H9 (cell line): Measurements from ENCODE around the gene PCBD2. TPM values are rescaled to one million over a fixed set of nuclear protein-coding genes. Genes with fewer than 3 reads are reported as not detected.

Source experiments
- DNase-seq: peaks from one replicate; pipeline ENCODE4 v3.0.0-alpha.2; 2017
- H2AFZ ChIP-seq: one replicate; pipeline ENCODE4 v1.6.1; 2013; ENCODE audit warnings: mild to moderate bottlenecking, low read length, control low read depth, moderate library complexity
- H2AK5ac ChIP-seq: 2 replicates; pipeline ENCODE4 v1.6.1; 2013; ENCODE audit warnings: low read length, control low read depth, mixed read lengths; ENCODE audit not compliant: insufficient read length
- H2BK120ac ChIP-seq: one replicate; pipeline ENCODE4 v1.6.1; 2013; ENCODE audit warnings: low read depth, mild to moderate bottlenecking, low read length, control low read depth, inconsistent platforms; ENCODE audit not compliant: poor library complexity, severe bottlenecking
- H2BK12ac ChIP-seq: 2 replicates; pipeline ENCODE4 v1.6.1; 2013; ENCODE audit warnings: low read length, control low read depth, mixed read lengths, low read depth; ENCODE audit not compliant: insufficient read length
- H2BK15ac ChIP-seq: 2 replicates; pipeline ENCODE4 v1.6.1; 2013; ENCODE audit warnings: low read depth, low read length, control low read depth
- H2BK20ac ChIP-seq: one replicate; pipeline ENCODE4 v1.6.1; 2013; ENCODE audit warnings: low read depth, mild to moderate bottlenecking, low read length, control low read depth, inconsistent platforms; ENCODE audit not compliant: poor library complexity, severe bottlenecking
- H2BK5ac ChIP-seq: 2 replicates; pipeline ENCODE4 v1.6.1; 2013; ENCODE audit warnings: low read length, control low read depth, mixed read lengths; ENCODE audit not compliant: insufficient read length
- H3K14ac ChIP-seq: 2 replicates; pipeline ENCODE4 v1.6.1; 2013; ENCODE audit warnings: low read length, control low read depth; ENCODE audit not compliant: insufficient read depth
- H3K18ac ChIP-seq: 2 replicates; pipeline ENCODE4 v1.6.1; 2013; ENCODE audit warnings: low read depth, mild to moderate bottlenecking, mixed read lengths, low read length, control low read depth; ENCODE audit not compliant: insufficient read length
- H3K23ac ChIP-seq: 2 replicates; pipeline ENCODE4 v1.6.1; 2013; ENCODE audit warnings: low read length, control low read depth, mixed read lengths, low read depth; ENCODE audit not compliant: insufficient read length
- H3K23me2 ChIP-seq: 2 replicates; pipeline ENCODE4 v1.6.1; 2013; ENCODE audit warnings: low read depth, mild to moderate bottlenecking, mixed read lengths, low read length, control low read depth; ENCODE audit not compliant: insufficient read length, poor library complexity, severe bottlenecking
- H3K27ac ChIP-seq: 2 replicates; pipeline ENCODE4 v1.5.1; 2013; ENCODE audit warnings: low read length, control low read depth, mixed read lengths, low read depth; ENCODE audit not compliant: insufficient read length
- H3K27me3 ChIP-seq: 2 replicates; pipeline ENCODE4 v1.6.1; 2013; ENCODE audit warnings: low read length, control low read depth, inconsistent platforms; ENCODE audit not compliant: insufficient read depth
- H3K4ac ChIP-seq: 2 replicates; pipeline ENCODE4 v1.6.1; 2013; ENCODE audit warnings: low read depth, mild to moderate bottlenecking, control low read depth, inconsistent platforms, low read length, moderate library complexity
- H3K4me1 ChIP-seq: 2 replicates; pipeline ENCODE4 v1.6.1; 2013; ENCODE audit warnings: low read length, control low read depth, inconsistent platforms; ENCODE audit not compliant: insufficient read depth
- H3K4me2 ChIP-seq: 2 replicates; pipeline ENCODE4 v1.6.1; 2013; ENCODE audit warnings: low read length, control low read depth, mixed read lengths; ENCODE audit not compliant: insufficient read length, insufficient read depth
- H3K56ac ChIP-seq: 2 replicates; pipeline ENCODE4 v1.6.1; 2013; ENCODE audit warnings: low read depth, mild to moderate bottlenecking, mixed read lengths, low read length, control low read depth; ENCODE audit not compliant: insufficient read length
- H3K79me1 ChIP-seq: 2 replicates; pipeline ENCODE4 v1.6.1; 2013; ENCODE audit warnings: low read depth, mild to moderate bottlenecking, moderate library complexity, low read length, control low read depth, inconsistent platforms; ENCODE audit not compliant: insufficient read depth, poor library complexity, severe bottlenecking
- H3K79me2 ChIP-seq: 2 replicates; pipeline ENCODE4 v1.6.1; 2013; ENCODE audit warnings: low read length, control low read depth, inconsistent platforms; ENCODE audit not compliant: insufficient read depth
- H3K9ac ChIP-seq: 2 replicates; pipeline ENCODE4 v1.6.1; 2013; ENCODE audit warnings: low read length, control low read depth, mixed read lengths; ENCODE audit not compliant: insufficient read length; ENCODE audit errors: extremely low read depth
- H3K9me3 ChIP-seq: one replicate; pipeline ENCODE4 v1.6.1; 2013; ENCODE audit warnings: low read depth, low read length, inconsistent platforms; ENCODE audit not compliant: control insufficient read depth
- H3T11ph ChIP-seq: one replicate; pipeline ENCODE4 v1.6.1; 2013; ENCODE audit warnings: mild to moderate bottlenecking, low read length, control low read depth, inconsistent platforms
- H4K20me1 ChIP-seq: one replicate; pipeline ENCODE4 v1.6.1; 2013; ENCODE audit not compliant: control insufficient read depth, insufficient read length, insufficient read depth
- H4K5ac ChIP-seq: 2 replicates; pipeline ENCODE4 v1.6.1; 2013; ENCODE audit warnings: low read depth, mild to moderate bottlenecking, mixed read lengths, low read length, control low read depth; ENCODE audit not compliant: insufficient read length
- H4K8ac ChIP-seq: replicated peaks from 2 replicates; pipeline ENCODE4 v1.6.1; 2013; ENCODE audit warnings: low read length, control low read depth, mixed read lengths, low read depth; ENCODE audit not compliant: insufficient read length
- H4K91ac ChIP-seq: 2 replicates; pipeline ENCODE4 v1.6.1; 2013; ENCODE audit warnings: low read depth, mild to moderate bottlenecking, moderate library complexity, mixed read lengths, low read length, control low read depth; ENCODE audit not compliant: insufficient read length
- H3K27ac Mint-ChIP-seq, 3 experiments: 2 replicates in 2 of 3; 3 replicates in 1 of 3; pipeline ENCODE4 v1.8.0; 2020 to 2021; ENCODE audit warnings: mixed read lengths in 3 of 3, mild to moderate bottlenecking in 1 of 3, moderate library complexity in 1 of 3
- H3K27me3 Mint-ChIP-seq: 2 replicates; pipeline ENCODE4 v1.8.0; 2021; ENCODE audit warnings: low read depth, mild to moderate bottlenecking, moderate library complexity, mixed read lengths
- H3K36me3 Mint-ChIP-seq, 3 experiments: 2 replicates in 2 of 3; 3 replicates in 1 of 3; pipeline ENCODE4 v1.8.0; 2020 to 2021; ENCODE audit warnings: low read depth in 3 of 3, mixed read lengths in 3 of 3; ENCODE audit not compliant: insufficient read depth in 1 of 3
- H3K4me1 Mint-ChIP-seq, 2 experiments: 2 replicates each; pipeline ENCODE4 v1.8.0; 2020; ENCODE audit warnings: mixed read lengths in 2 of 2
- H3K4me3 Mint-ChIP-seq, 2 experiments: 2 replicates in 1 of 2; 3 replicates in 1 of 2; pipeline ENCODE4 v1.8.0; 2020 to 2021; ENCODE audit warnings: mild to moderate bottlenecking in 2 of 2, mixed read lengths in 2 of 2, moderate library complexity in 1 of 2
- H3K9me3 Mint-ChIP-seq, 2 experiments: 2 replicates in 1 of 2; 3 replicates in 1 of 2; pipeline ENCODE4 v1.8.0; 2020; ENCODE audit warnings: mild to moderate bottlenecking in 2 of 2, mixed read lengths in 2 of 2, moderate library complexity in 1 of 2
- WGBS: extraction: QIAGEN DNeasy Blood & Tissue Kit; methylation state at CpG from one replicate; pipeline ENCODE4 v1.1.7; 2013; ENCODE audit warnings: missing lambda C conversion rate, low lambda C conversion rate, mixed read lengths; ENCODE audit not compliant: insufficient read length; ENCODE audit errors: extremely low coverage; 5-methylcytosine and 5-hydroxymethylcytosine counted together
- total RNA-seq: library from RNA; stranded (reverse); gene quantifications from 2 replicates; pipeline ENCODE4 v1.2.1, GENCODE V29; 2021
- TF ChIP-seq, protein P1 (sequence below): fragments of 200-600 bp; sonication (generic); conservative IDR thresholded peaks from 3 replicates; pipeline ENCODE4 v1.8.0; 2021; ENCODE audit warnings: antibody characterized with exemption, mild to moderate bottlenecking

PCBD2 gene
- total RNA-seq, 1 experiment from 2014 or later = 11.9 TPM

GRCh38 chr5:135011355-135012032, 106.6 kb downstream of the PCBD2 start:
- H3K27ac ChIP-seq = no peak overlapping the region
- no peak overlapping the region for H2AK5ac ChIP-seq
- no peaks in the 10 kb centered on the region for H3K79me1 ChIP-seq
- TF ChIP-seq, protein P1, sequence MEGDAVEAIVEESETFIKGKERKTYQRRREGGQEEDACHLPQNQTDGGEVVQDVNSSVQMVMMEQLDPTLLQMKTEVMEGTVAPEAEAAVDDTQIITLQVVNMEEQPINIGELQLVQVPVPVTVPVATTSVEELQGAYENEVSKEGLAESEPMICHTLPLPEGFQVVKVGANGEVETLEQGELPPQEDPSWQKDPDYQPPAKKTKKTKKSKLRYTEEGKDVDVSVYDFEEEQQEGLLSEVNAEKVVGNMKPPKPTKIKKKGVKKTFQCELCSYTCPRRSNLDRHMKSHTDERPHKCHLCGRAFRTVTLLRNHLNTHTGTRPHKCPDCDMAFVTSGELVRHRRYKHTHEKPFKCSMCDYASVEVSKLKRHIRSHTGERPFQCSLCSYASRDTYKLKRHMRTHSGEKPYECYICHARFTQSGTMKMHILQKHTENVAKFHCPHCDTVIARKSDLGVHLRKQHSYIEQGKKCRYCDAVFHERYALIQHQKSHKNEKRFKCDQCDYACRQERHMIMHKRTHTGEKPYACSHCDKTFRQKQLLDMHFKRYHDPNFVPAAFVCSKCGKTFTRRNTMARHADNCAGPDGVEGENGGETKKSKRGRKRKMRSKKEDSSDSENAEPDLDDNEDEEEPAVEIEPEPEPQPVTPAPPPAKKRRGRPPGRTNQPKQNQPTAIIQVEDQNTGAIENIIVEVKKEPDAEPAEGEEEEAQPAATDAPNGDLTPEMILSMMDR = no peak
- H3K9me3 ChIP-seq = no peaks in the 10 kb centered on the region
- no peak overlapping the region for H3K4me3 Mint-ChIP-seq
- no peak overlapping the region for H3K14ac ChIP-seq
- no peak overlapping the region for H3K23ac ChIP-seq
- H3K27me3 Mint-ChIP-seq = peaks cover 31% of the 10 kb centered on the region
- no peak overlapping the region for H2BK15ac ChIP-seq
- H2BK120ac ChIP-seq = no peak overlapping the region
- H3K27me3 ChIP-seq = no peaks in the 10 kb centered on the region
- no peak overlapping the region for H3K4ac ChIP-seq
- no peaks in the 10 kb centered on the region for H3K23me2 ChIP-seq
- no peak for DNase-seq
- no peak overlapping the region for H3T11ph ChIP-seq
- 0 out of 4 replicates have a peak, but pooled peaks cover 0 to 3% of the 10 kb centered on the region in 2 experiments for H3K4me1 Mint-ChIP-seq
- H3K4me2 ChIP-seq = no peak overlapping the region
- H3K36me3 Mint-ChIP-seq = no peaks in the 10 kb centered on the region; a peak in 1 of 7 replicates
- H2BK5ac ChIP-seq = no peak overlapping the region
- WGBS = no CpG with 5 or more reads among the region's 4 CpGs
- no peak overlapping the region for H3K56ac ChIP-seq
- H3K9ac ChIP-seq = no peak overlapping the region
- H4K5ac ChIP-seq = no peak overlapping the region
- no peaks in the 10 kb centered on the region for H4K20me1 ChIP-seq
- H4K91ac ChIP-seq = no peak overlapping the region
- H3K9me3 Mint-ChIP-seq = no peaks in the 10 kb centered on the region
- H3K79me2 ChIP-seq = no peaks in the 10 kb centered on the region
- no peak overlapping the region for H3K18ac ChIP-seq
- H3K27ac Mint-ChIP-seq = no peak overlapping the region
- no peak overlapping the region for H2BK20ac ChIP-seq
- no peak overlapping the region for H2BK12ac ChIP-seq
- H4K8ac ChIP-seq = no peak overlapping the region
- H3K4me1 ChIP-seq = no peaks in the 10 kb centered on the region
- no peak overlapping the region for H2AFZ ChIP-seq
